SK-N-SH (cell line): Measurements from ENCODE around the gene SLC7A6. TPM values are rescaled to one million over a fixed set of nuclear protein-coding genes. Genes with fewer than 3 reads are reported as not detected.

ENCODE experiments used
- CTCF ChIA-PET: fragments of 300-600, 350-600 bp; formaldehyde crosslinking; extraction: SDS; loops from one replicate; lab custom pipeline; 2021; lab: Yijun Ruan, JAX
- POLR2A ChIA-PET: fragments of 350-600 bp; sonication (Branson Sonifier 250); formaldehyde crosslinking; extraction: SDS; loops from one replicate; lab custom pipeline; 2020; ENCODE audit warnings: antibody characterized with exemption, inconsistent platforms; lab: Yijun Ruan, JAX
- DNase-seq: peaks from one replicate; pipeline ENCODE4 v3.0.0; 2012
- H2AFZ ChIP-seq: fragments of 200-600 bp; sonication (generic); 2 replicates; pipeline ENCODE4 v1.8.1; 2016; ENCODE audit warnings: antibody characterized with exemption, mild to moderate bottlenecking, low read depth
- H3F3A ChIP-seq: fragments of 200-600 bp; sonication (generic); replicated peaks from 2 replicates; pipeline ENCODE3; 2016; ENCODE audit warnings: antibody characterized with exemption, mild to moderate bottlenecking; ENCODE audit not compliant: insufficient read depth
- H3K27ac ChIP-seq, 2 experiments: fragments of 200-500 bp in 1 of 2; fragments of 200-600 bp in 1 of 2; sonication (Bioruptor generic) in 1 of 2; sonication (generic), shearing (Covaris generic) in 1 of 2; 2 replicates each; pipeline versions ENCODE4 v1.5.1 to v1.6.1; 2014 to 2016; ENCODE audit warnings: low read depth in 2 of 2, inconsistent platforms in 1 of 2, low read length in 1 of 2, mild to moderate bottlenecking in 1 of 2, mixed read lengths in 1 of 2
- H3K27me3 ChIP-seq: fragments of 200-600 bp; sonication (generic), shearing (Covaris generic); 2 replicates; pipeline ENCODE4 v1.6.1; 2016; ENCODE audit warnings: mixed run types; ENCODE audit not compliant: insufficient read depth
- H3K36me3 ChIP-seq, 2 experiments: fragments of 200-500 bp in 1 of 2; fragments of 200-600 bp in 1 of 2; sonication (Bioruptor generic) in 1 of 2; sonication (generic) in 1 of 2; replicated peaks in 1 of 2; 2 replicates each; pipeline versions ENCODE3 to v1.5.1; 2014 to 2016; ENCODE audit warnings: low read length in 1 of 2, mild to moderate bottlenecking in 1 of 2; ENCODE audit not compliant: insufficient read depth in 2 of 2, control insufficient read depth in 1 of 2
- H3K4me1 ChIP-seq, 2 experiments: fragments of 200-500 bp in 1 of 2; fragments of 200-600 bp in 1 of 2; sonication (Bioruptor generic) in 1 of 2; sonication (generic), shearing (Covaris generic) in 1 of 2; 2 replicates each; pipeline versions ENCODE4 v1.5.1 to v1.6.1; 2014 to 2016; ENCODE audit warnings: low read depth in 1 of 2, low read length in 1 of 2, mixed run types in 1 of 2; ENCODE audit not compliant: insufficient read depth in 2 of 2, control insufficient read depth in 1 of 2
- H3K4me2 ChIP-seq: fragments of 200-600 bp; sonication (generic), shearing (Covaris generic); 2 replicates; pipeline ENCODE4 v1.6.1; 2017; ENCODE audit warnings: mixed run types
- H3K4me3 ChIP-seq, 2 experiments: fragments of 200-500 bp in 1 of 2; fragments of 200-600 bp in 1 of 2; sonication (Bioruptor generic) in 1 of 2; sonication (generic), shearing (Covaris generic) in 1 of 2; 2 replicates each; pipeline versions ENCODE4 v1.5.1 to v1.8.1; 2014 to 2016; ENCODE audit warnings: low read depth in 2 of 2, inconsistent platforms in 1 of 2, low read length in 1 of 2, mild to moderate bottlenecking in 1 of 2, mixed read lengths in 1 of 2, moderate library complexity in 1 of 2
- H3K79me2 ChIP-seq: fragments of 200-600 bp; sonication (generic); 2 replicates; pipeline ENCODE4 v1.8.1; 2017; ENCODE audit warnings: mild to moderate bottlenecking; ENCODE audit not compliant: insufficient read depth
- H3K9ac ChIP-seq: fragments of 200-600 bp; sonication (generic); 2 replicates; pipeline ENCODE4 v1.6.1; 2017; ENCODE audit warnings: mixed run types
- H3K9me2 ChIP-seq: fragments of 200-600 bp; sonication (generic); 2 replicates; pipeline ENCODE4 v1.6.1; 2017; ENCODE audit warnings: mixed run types
- H3K9me3 ChIP-seq: fragments of 200-600 bp; sonication (generic); 2 replicates; pipeline ENCODE4 v1.6.1; 2017; ENCODE audit warnings: mixed run types, mild to moderate bottlenecking, moderate library complexity
- H4K20me1 ChIP-seq: fragments of 200-600 bp; sonication (generic); 2 replicates; pipeline ENCODE4 v1.6.1; 2017; ENCODE audit warnings: mild to moderate bottlenecking, mixed run types; ENCODE audit not compliant: insufficient read depth
- CTCF ChIP-seq: fragments of 200-600 bp; sonication (generic); IDR thresholded peaks from 2 replicates; pipeline ENCODE4 v1.6.1; 2017; ENCODE audit warnings: antibody characterized with exemption, mild to moderate bottlenecking, moderate library complexity
- ELF1 ChIP-seq: IDR thresholded peaks from 2 replicates; pipeline ENCODE4 v1.4.0; 2012
- FOSL2 ChIP-seq: IDR thresholded peaks from 2 replicates; pipeline ENCODE4 v1.4.0; 2012; ENCODE audit warnings: low read depth, mild to moderate bottlenecking, moderate library complexity, borderline replicate concordance
- FOXM1 ChIP-seq: IDR thresholded peaks from 2 replicates; pipeline ENCODE4 v1.4.0; 2012; ENCODE audit warnings: low read depth, mild to moderate bottlenecking
- GATA2 ChIP-seq: sonication (generic); formaldehyde crosslinking; IDR thresholded peaks from 2 replicates; pipeline ENCODE4 v1.5.0; 2020; ENCODE audit warnings: mild to moderate bottlenecking, missing genetic modification reagents
- IRF3 ChIP-seq: fragments of 150-350 bp; IDR thresholded peaks from 2 replicates; pipeline ENCODE4 v1.6.1; 2016; ENCODE audit warnings: mild to moderate bottlenecking, low read depth, low read length
- NFIC ChIP-seq: IDR thresholded peaks from 2 replicates; pipeline ENCODE4 v1.4.0; 2012; ENCODE audit warnings: borderline replicate concordance
- POLR2AphosphoS5 ChIP-seq: IDR thresholded peaks from 2 replicates; pipeline ENCODE4 v1.6.1; 2012; ENCODE audit warnings: low read depth, low read length
- RAD21 ChIP-seq: IDR thresholded peaks from 2 replicates; pipeline ENCODE4 v1.6.1; 2012; ENCODE audit warnings: mild to moderate bottlenecking, low read length
- RCOR1 ChIP-seq: fragments of 150-350 bp; IDR thresholded peaks from 2 replicates; pipeline ENCODE4 v1.6.1; 2017; ENCODE audit warnings: antibody characterized with exemption, low read length
- RFX5 ChIP-seq: IDR thresholded peaks from 2 replicates; pipeline ENCODE4 v1.6.1; 2012; ENCODE audit warnings: mild to moderate bottlenecking, improper control_type of control experiment, low read length
- SMC3 ChIP-seq: IDR thresholded peaks from 2 replicates; pipeline ENCODE4 v1.6.1; 2012; ENCODE audit warnings: low read depth, low read length, improper control_type of control experiment
- TEAD4 ChIP-seq: IDR thresholded peaks from 2 replicates; pipeline ENCODE4 v1.4.0; 2012; ENCODE audit warnings: mild to moderate bottlenecking, borderline replicate concordance; ENCODE audit not compliant: insufficient read depth
- USF2 ChIP-seq: fragments of 150-350 bp; IDR thresholded peaks from 2 replicates; pipeline ENCODE4 v1.6.1; 2017; ENCODE audit warnings: antibody characterized with exemption, low read length, low read depth, borderline replicate concordance
- ZBTB33 ChIP-seq: IDR thresholded peaks from 2 replicates; pipeline ENCODE4 v1.4.0; 2012; ENCODE audit warnings: low read depth, borderline replicate concordance
- WGBS: methylation state at CpG from one replicate; pipeline ENCODE4 v1.1.6; 2017; ENCODE audit warnings: low lambda C conversion rate; 5-methylcytosine and 5-hydroxymethylcytosine counted together
- polyA plus RNA-seq, 3 experiments: library from polyadenylated mRNA; depleted of rRNA; stranded (reverse); fragments of >200 nt; gene quantifications; 2 replicates each; pipeline ENCODE4 v1.2.3, GENCODE V29; 2012

Gene SLC7A6
- polyA plus RNA-seq, 1 of the 3 experiments (the other 2 are of a cell fraction), result 19.0 TPM

- ChIA-PET CTCF (interaction anchor here (0.7 to 6.0 kb wide), 26 partner anchors 9 to 346 kb away, joined by 3 to 98 read pairs (median 4); partner anchors contain the start of gene PLA2G15), POLR2A (interaction anchor here (1.5 kb wide), 1 partner anchor 238 kb away, joined by 3 read pairs; no protein-coding TSS in a partner anchor)
- Histone ChIP-seq H4K20me1 (no peaks in the 10 kb centered on the region), H2AFZ (no peak overlapping the region), H3K9ac (no peak overlapping the region), H3K4me3 (peak overlapping the region in 1 of 2 experiments; percentile 27; a peak in 1 of 4 replicates), H3K9me2 (no peaks in the 10 kb centered on the region), H3K36me3 (peaks cover 4 to 8% of the 10 kb centered on the region in 2 experiments), H3K4me2 (no peak overlapping the region), H3K27me3 (no peaks in the 10 kb centered on the region), H3K9me3 (no peaks in the 10 kb centered on the region), H3K79me2 (no peaks in the 10 kb centered on the region), H3F3A (peaks cover 7% of the 10 kb centered on the region), H3K4me1 (peaks cover 0 to 25% of the 10 kb centered on the region in 2 experiments; a peak in 2 of 4 replicates), H3K27ac (no peak overlapping the region)
- WGBS, result 37% methylated on average over 3 of the region's 4 CpGs
- TF ChIP-seq RCOR1, result 0 out of 2 replicates have a peak, but pooled peaks have one; percentile 30
- no peak for TF ChIP-seq IRF3
- TF ChIP-seq POLR2AphosphoS5, result no peak
- no peak for TF ChIP-seq FOXM1
- TF ChIP-seq NFIC, result no peak
- TF ChIP-seq RFX5, result no peak
- TF ChIP-seq TEAD4, result no peak
- TF ChIP-seq RAD21, result peak; percentile 94
- no peak for TF ChIP-seq ZBTB33
- TF ChIP-seq ELF1, result no peak
- TF ChIP-seq USF2, result no peak
- no peak for TF ChIP-seq GATA2 (CRISPR knock-in tag)
- TF ChIP-seq SMC3, result peak; percentile 73
- TF ChIP-seq FOSL2, result no peak
- peak; percentile 91 for TF ChIP-seq CTCF
- peak; percentile 69 for DNase-seq
These were observed 34.7 kb upstream of the SLC7A6 start for GRCh38 chr16:68229431-68230175.
